WTC11 (cell line): ENCODE data around the gene NDUFS2. TPM values are rescaled to one million over a fixed set of nuclear protein-coding genes. Genes with fewer than 3 reads are reported as not detected.

Experiments used
- ATAC-seq: fragments of 200-7000 bp; cut with Tn5 transposase; 2 replicates; pipeline ENCODE4 v1.10.0; 2021; ENCODE audit warnings: mild to moderate bottlenecking, moderate library complexity
- CTCF ChIA-PET: fragments of 300-600 bp; sonication (Branson Sonifier 250); formaldehyde crosslinking; loops from one replicate; lab custom pipeline; 2021; ENCODE audit warnings: antibody characterized with exemption; lab: Charles Lee
- POLR2A ChIA-PET: fragments of 350-600 bp; sonication (Branson Sonifier 250); formaldehyde crosslinking; loops from one replicate; lab custom pipeline; 2021; ENCODE audit warnings: antibody characterized with exemption; lab: Charles Lee
- DNase-seq: peaks from one replicate; pipeline ENCODE4 v3.0.0; 2021; ENCODE audit warnings: low spot score
- H3K27ac Mint-ChIP-seq: 2 replicates; pipeline ENCODE4 v1.8.0; 2021; ENCODE audit warnings: mixed read lengths
- H3K27me3 Mint-ChIP-seq: 2 replicates; pipeline ENCODE4 v1.8.0; 2021; ENCODE audit warnings: low read depth, mild to moderate bottlenecking, moderate library complexity, mixed read lengths
- H3K36me3 Mint-ChIP-seq: 2 replicates; pipeline ENCODE4 v1.8.0; 2021; ENCODE audit warnings: mixed read lengths
- H3K4me1 Mint-ChIP-seq: 2 replicates; pipeline ENCODE4 v1.8.0; 2022; ENCODE audit warnings: mixed read lengths
- H3K4me3 Mint-ChIP-seq: 2 replicates; pipeline ENCODE4 v1.8.0; 2021; ENCODE audit warnings: mild to moderate bottlenecking, moderate library complexity, mixed read lengths
- H3K9me3 Mint-ChIP-seq: 2 replicates; pipeline ENCODE4 v1.8.0; 2021; ENCODE audit warnings: mixed read lengths
- CREM ChIP-seq: sonication (generic); formaldehyde crosslinking; IDR thresholded peaks from 2 replicates; pipeline ENCODE4 v1.8.1; 2022; ENCODE audit warnings: mild to moderate bottlenecking, missing genetic modification reagents, moderate library complexity
- ELF4 ChIP-seq: sonication (generic); formaldehyde crosslinking; IDR thresholded peaks from 2 replicates; pipeline ENCODE4 v1.8.1; 2022; ENCODE audit warnings: low read depth, mild to moderate bottlenecking, moderate library complexity, missing genetic modification reagents
- TCF7 ChIP-seq: sonication (generic); formaldehyde crosslinking; IDR thresholded peaks from 2 replicates; pipeline ENCODE4 v1.8.0; 2022; ENCODE audit warnings: mild to moderate bottlenecking, low read depth, missing genetic modification reagents, moderate library complexity
- ZNF232 ChIP-seq: sonication (generic); formaldehyde crosslinking; IDR thresholded peaks from 2 replicates; pipeline ENCODE4 v1.8.0; 2022; ENCODE audit warnings: mild to moderate bottlenecking, missing genetic modification reagents
- ZNF416 ChIP-seq: fragments of 250-450 bp; sonication (Bioruptor Pico); IDR thresholded peaks from 2 replicates; pipeline ENCODE4 v1.9.0; 2021; ENCODE audit warnings: mild to moderate bottlenecking, inconsistent platforms
- total RNA-seq: library from RNA; stranded (reverse); gene quantifications from 3 replicates; pipeline ENCODE4 v1.2.3, GENCODE V29; 2021
- TF ChIP-seq, protein P1 (sequence below): fragments of 250-450 bp; sonication (Bioruptor Pico); IDR thresholded peaks from 2 replicates; pipeline ENCODE4 v1.9.0; 2021; ENCODE audit warnings: mild to moderate bottlenecking
- TF ChIP-seq, protein P2 (sequence below): sonication (generic); formaldehyde crosslinking; IDR thresholded peaks from 2 replicates; pipeline ENCODE4 v1.8.0; 2023; ENCODE audit warnings: mild to moderate bottlenecking, missing genetic modification reagents
- TF ChIP-seq, protein P3 (sequence below): sonication (generic); formaldehyde crosslinking; IDR thresholded peaks from 2 replicates; pipeline ENCODE4 v1.8.1; 2023; ENCODE audit warnings: mild to moderate bottlenecking, missing genetic modification reagents, moderate library complexity
- TF ChIP-seq, protein P4 (sequence below): fragments of 200-600 bp; IDR thresholded peaks from 2 replicates; pipeline ENCODE4 v1.8.0; 2022; ENCODE audit warnings: antibody characterized with exemption
- TF ChIP-seq, protein P5 (sequence below): sonication (generic); formaldehyde crosslinking; IDR thresholded peaks from 2 replicates; pipeline ENCODE4 v1.8.1; 2023; ENCODE audit warnings: mild to moderate bottlenecking, missing genetic modification reagents, borderline replicate concordance
- TF ChIP-seq, protein P6 (sequence below): fragments of 250-450 bp; sonication (Bioruptor Pico); IDR thresholded peaks from 2 replicates; pipeline ENCODE4 v1.9.0; 2021; ENCODE audit warnings: moderate library complexity, mild to moderate bottlenecking, inconsistent platforms, borderline replicate concordance
- TF ChIP-seq, protein P7 (sequence below): fragments of 250-450 bp; sonication (Bioruptor Pico); conservative IDR thresholded peaks from 2 replicates; pipeline ENCODE4 v1.9.0; 2021; ENCODE audit warnings: mild to moderate bottlenecking

Gene NDUFS2
- total RNA-seq, 1 experiment from 2014 or later, result 108 TPM

DNA sequence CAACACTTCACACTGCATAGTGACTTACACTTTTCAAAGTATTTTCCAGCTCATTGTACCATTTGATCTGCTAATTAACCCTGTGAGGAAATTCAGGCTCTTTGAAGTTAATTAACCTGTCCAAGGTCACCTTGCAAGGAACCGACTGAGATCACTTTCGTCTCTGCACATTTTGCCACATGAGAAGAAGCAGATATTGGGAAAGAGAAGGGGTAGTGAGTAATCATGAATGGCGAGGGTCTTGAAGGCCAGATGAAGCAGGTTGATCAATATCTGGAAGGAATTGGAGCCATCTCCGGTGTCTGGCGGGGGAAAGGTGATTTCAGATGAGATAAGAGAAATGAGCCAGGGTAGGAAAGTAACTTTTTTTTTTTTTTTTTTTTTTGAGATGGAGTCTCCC, 17.8 kb downstream of the NDUFS2 start:
- TF ChIP-seq, protein P1, sequence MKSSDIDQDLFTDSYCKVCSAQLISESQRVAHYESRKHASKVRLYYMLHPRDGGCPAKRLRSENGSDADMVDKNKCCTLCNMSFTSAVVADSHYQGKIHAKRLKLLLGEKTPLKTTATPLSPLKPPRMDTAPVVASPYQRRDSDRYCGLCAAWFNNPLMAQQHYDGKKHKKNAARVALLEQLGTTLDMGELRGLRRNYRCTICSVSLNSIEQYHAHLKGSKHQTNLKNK, result no peak
- TF ChIP-seq, protein P2, sequence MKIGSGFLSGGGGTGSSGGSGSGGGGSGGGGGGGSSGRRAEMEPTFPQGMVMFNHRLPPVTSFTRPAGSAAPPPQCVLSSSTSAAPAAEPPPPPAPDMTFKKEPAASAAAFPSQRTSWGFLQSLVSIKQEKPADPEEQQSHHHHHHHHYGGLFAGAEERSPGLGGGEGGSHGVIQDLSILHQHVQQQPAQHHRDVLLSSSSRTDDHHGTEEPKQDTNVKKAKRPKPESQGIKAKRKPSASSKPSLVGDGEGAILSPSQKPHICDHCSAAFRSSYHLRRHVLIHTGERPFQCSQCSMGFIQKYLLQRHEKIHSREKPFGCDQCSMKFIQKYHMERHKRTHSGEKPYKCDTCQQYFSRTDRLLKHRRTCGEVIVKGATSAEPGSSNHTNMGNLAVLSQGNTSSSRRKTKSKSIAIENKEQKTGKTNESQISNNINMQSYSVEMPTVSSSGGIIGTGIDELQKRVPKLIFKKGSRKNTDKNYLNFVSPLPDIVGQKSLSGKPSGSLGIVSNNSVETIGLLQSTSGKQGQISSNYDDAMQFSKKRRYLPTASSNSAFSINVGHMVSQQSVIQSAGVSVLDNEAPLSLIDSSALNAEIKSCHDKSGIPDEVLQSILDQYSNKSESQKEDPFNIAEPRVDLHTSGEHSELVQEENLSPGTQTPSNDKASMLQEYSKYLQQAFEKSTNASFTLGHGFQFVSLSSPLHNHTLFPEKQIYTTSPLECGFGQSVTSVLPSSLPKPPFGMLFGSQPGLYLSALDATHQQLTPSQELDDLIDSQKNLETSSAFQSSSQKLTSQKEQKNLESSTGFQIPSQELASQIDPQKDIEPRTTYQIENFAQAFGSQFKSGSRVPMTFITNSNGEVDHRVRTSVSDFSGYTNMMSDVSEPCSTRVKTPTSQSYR (CRISPR knock-in tag), result no peak
- TF ChIP-seq CREM (CRISPR knock-in tag) (no peak), ELF4 (CRISPR knock-in tag) (no peak), ZNF232 (CRISPR knock-in tag) (no peak), ZNF416 (CRISPR knock-in tag) (no peak), TCF7 (CRISPR knock-in tag) (no peak)
- TF ChIP-seq, protein P3, sequence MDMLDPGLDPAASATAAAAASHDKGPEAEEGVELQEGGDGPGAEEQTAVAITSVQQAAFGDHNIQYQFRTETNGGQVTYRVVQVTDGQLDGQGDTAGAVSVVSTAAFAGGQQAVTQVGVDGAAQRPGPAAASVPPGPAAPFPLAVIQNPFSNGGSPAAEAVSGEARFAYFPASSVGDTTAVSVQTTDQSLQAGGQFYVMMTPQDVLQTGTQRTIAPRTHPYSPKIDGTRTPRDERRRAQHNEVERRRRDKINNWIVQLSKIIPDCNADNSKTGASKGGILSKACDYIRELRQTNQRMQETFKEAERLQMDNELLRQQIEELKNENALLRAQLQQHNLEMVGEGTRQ, result no peak
- TF ChIP-seq, protein P4, sequence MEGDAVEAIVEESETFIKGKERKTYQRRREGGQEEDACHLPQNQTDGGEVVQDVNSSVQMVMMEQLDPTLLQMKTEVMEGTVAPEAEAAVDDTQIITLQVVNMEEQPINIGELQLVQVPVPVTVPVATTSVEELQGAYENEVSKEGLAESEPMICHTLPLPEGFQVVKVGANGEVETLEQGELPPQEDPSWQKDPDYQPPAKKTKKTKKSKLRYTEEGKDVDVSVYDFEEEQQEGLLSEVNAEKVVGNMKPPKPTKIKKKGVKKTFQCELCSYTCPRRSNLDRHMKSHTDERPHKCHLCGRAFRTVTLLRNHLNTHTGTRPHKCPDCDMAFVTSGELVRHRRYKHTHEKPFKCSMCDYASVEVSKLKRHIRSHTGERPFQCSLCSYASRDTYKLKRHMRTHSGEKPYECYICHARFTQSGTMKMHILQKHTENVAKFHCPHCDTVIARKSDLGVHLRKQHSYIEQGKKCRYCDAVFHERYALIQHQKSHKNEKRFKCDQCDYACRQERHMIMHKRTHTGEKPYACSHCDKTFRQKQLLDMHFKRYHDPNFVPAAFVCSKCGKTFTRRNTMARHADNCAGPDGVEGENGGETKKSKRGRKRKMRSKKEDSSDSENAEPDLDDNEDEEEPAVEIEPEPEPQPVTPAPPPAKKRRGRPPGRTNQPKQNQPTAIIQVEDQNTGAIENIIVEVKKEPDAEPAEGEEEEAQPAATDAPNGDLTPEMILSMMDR, result no peak
- TF ChIP-seq, protein P5, sequence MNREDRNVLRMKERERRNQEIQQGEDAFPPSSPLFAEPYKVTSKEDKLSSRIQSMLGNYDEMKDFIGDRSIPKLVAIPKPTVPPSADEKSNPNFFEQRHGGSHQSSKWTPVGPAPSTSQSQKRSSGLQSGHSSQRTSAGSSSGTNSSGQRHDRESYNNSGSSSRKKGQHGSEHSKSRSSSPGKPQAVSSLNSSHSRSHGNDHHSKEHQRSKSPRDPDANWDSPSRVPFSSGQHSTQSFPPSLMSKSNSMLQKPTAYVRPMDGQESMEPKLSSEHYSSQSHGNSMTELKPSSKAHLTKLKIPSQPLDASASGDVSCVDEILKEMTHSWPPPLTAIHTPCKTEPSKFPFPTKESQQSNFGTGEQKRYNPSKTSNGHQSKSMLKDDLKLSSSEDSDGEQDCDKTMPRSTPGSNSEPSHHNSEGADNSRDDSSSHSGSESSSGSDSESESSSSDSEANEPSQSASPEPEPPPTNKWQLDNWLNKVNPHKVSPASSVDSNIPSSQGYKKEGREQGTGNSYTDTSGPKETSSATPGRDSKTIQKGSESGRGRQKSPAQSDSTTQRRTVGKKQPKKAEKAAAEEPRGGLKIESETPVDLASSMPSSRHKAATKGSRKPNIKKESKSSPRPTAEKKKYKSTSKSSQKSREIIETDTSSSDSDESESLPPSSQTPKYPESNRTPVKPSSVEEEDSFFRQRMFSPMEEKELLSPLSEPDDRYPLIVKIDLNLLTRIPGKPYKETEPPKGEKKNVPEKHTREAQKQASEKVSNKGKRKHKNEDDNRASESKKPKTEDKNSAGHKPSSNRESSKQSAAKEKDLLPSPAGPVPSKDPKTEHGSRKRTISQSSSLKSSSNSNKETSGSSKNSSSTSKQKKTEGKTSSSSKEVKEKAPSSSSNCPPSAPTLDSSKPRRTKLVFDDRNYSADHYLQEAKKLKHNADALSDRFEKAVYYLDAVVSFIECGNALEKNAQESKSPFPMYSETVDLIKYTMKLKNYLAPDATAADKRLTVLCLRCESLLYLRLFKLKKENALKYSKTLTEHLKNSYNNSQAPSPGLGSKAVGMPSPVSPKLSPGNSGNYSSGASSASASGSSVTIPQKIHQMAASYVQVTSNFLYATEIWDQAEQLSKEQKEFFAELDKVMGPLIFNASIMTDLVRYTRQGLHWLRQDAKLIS (CRISPR knock-in tag), result no peak
- TF ChIP-seq, protein P6, sequence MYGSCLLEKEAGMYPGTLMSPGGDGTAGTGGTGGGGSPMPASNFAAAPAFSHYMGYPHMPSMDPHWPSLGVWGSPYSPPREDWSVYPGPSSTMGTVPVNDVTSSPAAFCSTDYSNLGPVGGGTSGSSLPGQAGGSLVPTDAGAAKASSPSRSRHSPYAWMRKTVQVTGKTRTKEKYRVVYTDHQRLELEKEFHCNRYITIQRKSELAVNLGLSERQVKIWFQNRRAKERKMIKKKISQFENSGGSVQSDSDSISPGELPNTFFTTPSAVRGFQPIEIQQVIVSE (CRISPR knock-in tag), result no peak
- TF ChIP-seq, protein P7, sequence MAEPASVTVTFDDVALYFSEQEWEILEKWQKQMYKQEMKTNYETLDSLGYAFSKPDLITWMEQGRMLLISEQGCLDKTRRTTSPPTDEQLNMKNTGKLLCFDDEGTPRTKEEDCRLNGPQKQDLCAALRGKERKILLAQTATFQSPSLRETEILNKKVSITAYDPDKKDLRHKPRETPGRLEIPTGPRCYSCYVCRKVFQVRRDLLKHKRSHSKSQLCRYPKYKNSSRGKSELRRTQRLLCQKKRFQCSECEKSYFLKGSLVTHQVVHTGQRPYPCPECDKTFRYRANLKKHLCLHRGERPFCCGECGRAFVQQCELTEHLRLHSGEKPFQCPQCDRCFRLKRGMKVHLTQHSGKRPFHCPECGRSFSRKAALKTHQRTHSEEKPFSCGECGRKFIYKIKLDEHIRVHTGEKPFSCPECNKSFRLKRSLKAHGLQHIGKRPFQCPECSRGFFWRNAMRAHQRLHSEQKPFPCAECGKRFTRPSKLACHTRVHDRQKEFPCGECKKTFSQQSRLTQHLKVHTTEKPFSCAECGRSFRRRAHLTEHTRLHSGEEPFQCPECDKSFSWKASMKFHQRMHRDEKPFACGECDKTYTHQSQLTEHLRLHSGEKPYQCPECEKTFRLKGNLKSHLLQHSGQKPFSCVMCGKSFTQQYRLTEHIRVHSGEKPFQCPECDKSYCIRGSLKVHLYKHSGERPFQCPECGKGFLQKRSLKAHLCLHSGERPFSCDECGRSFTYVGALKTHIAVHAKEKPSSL (CRISPR knock-in tag), result no peak
- CTCF ChIA-PET, result interaction anchor here (0.6 to 4.0 kb wide), 4 partner anchors 18 to 86 kb away, joined by 3 to 18 read pairs (median 4); partner anchors contain the start of genes ADAMTS4 and NDUFS2
- H3K36me3 Mint-ChIP-seq, result peaks cover 3% of the 10 kb centered on the region
- DNase-seq (no peak), ATAC-seq (no peak)
- H3K27ac Mint-ChIP-seq, result no peak overlapping the region; the same call in 1 of the 2 replicates
- POLR2A ChIA-PET, result no interaction called here
- no peak overlapping the region for H3K4me3 Mint-ChIP-seq
- peaks cover 39% of the 10 kb centered on the region for H3K4me1 Mint-ChIP-seq
- no peaks in the 10 kb centered on the region for H3K27me3 Mint-ChIP-seq
- H3K9me3 Mint-ChIP-seq, result no peaks in the 10 kb centered on the region
